HL-60 (cell line): ENCODE data around the gene EFEMP2.
"Not testable (repeated sequence)": the region's sequence is repeated elsewhere in the genome, so short reads cannot be mapped to it uniquely, and the experiment has no call there.

ENCODE experiments used
- TF ChIP-seq, protein P1 (sequence below): IDR thresholded peaks from one replicate; pipeline ENCODE4 v1.5.1; 2011; ENCODE audit warnings: low read length, control low read depth, inconsistent platforms; ENCODE audit not compliant: insufficient read depth
- TF ChIP-seq, protein P2 (sequence below): IDR thresholded peaks from 2 replicates; pipeline ENCODE4 v1.6.1; 2012; ENCODE audit warnings: low read depth; ENCODE audit not compliant: insufficient replicate concordance

DNA sequence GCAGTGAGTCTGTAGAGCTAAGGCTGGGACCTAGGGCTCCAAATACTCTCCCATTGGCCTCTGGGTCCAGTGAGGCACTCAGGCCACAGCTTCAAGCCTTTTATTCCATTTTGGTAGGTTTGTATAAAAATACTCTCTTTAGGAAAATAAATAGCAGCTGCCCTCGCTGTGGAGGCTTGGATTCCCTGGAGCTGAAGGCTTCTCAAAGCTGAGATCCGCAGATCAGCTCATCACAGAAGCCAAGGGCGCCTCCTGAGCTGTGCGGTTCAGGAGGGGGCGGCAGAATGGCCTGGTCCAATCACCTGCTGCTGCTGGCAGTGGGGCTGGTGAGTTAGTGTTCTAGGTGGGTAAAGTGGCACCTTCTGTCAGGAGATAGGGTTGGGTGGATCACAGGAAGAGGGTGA, 19.5 kb upstream of the EFEMP2 start:
- TF ChIP-seq, protein P1, sequence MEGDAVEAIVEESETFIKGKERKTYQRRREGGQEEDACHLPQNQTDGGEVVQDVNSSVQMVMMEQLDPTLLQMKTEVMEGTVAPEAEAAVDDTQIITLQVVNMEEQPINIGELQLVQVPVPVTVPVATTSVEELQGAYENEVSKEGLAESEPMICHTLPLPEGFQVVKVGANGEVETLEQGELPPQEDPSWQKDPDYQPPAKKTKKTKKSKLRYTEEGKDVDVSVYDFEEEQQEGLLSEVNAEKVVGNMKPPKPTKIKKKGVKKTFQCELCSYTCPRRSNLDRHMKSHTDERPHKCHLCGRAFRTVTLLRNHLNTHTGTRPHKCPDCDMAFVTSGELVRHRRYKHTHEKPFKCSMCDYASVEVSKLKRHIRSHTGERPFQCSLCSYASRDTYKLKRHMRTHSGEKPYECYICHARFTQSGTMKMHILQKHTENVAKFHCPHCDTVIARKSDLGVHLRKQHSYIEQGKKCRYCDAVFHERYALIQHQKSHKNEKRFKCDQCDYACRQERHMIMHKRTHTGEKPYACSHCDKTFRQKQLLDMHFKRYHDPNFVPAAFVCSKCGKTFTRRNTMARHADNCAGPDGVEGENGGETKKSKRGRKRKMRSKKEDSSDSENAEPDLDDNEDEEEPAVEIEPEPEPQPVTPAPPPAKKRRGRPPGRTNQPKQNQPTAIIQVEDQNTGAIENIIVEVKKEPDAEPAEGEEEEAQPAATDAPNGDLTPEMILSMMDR, result not testable (repeated sequence)
- TF ChIP-seq, protein P2, sequence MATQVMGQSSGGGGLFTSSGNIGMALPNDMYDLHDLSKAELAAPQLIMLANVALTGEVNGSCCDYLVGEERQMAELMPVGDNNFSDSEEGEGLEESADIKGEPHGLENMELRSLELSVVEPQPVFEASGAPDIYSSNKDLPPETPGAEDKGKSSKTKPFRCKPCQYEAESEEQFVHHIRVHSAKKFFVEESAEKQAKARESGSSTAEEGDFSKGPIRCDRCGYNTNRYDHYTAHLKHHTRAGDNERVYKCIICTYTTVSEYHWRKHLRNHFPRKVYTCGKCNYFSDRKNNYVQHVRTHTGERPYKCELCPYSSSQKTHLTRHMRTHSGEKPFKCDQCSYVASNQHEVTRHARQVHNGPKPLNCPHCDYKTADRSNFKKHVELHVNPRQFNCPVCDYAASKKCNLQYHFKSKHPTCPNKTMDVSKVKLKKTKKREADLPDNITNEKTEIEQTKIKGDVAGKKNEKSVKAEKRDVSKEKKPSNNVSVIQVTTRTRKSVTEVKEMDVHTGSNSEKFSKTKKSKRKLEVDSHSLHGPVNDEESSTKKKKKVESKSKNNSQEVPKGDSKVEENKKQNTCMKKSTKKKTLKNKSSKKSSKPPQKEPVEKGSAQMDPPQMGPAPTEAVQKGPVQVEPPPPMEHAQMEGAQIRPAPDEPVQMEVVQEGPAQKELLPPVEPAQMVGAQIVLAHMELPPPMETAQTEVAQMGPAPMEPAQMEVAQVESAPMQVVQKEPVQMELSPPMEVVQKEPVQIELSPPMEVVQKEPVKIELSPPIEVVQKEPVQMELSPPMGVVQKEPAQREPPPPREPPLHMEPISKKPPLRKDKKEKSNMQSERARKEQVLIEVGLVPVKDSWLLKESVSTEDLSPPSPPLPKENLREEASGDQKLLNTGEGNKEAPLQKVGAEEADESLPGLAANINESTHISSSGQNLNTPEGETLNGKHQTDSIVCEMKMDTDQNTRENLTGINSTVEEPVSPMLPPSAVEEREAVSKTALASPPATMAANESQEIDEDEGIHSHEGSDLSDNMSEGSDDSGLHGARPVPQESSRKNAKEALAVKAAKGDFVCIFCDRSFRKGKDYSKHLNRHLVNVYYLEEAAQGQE, result not testable (repeated sequence)
